Measurements from ENCODE around the gene ALDH4A1. TPM values are rescaled to one million over a fixed set of nuclear protein-coding genes. Genes with fewer than 3 reads are reported as not detected.

Gene ALDH4A1
- total and polyA plus RNA-seq, 2 of the 4 experiments (the other 2 are of a cell fraction): 8.6 to 21.1 TPM

DNA sequence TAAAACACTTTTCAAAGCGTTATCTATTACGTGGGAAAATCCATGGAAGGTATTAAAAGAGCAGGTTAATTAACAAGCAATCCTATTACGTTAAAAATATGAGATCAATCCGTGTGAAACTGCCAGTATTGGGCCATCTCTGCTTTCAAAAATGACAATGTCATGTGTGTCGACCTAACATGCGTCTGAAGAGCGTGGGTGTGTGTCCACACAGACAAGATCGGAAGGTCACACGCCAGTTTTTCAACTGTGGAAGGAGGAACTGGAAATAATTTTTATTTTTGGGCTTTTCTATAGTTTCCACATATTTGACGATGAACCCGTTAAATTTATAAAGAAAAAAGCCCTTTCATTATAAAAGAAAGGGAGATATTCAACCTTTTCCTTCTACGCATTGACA lies 17.6 kb upstream of the ALDH4A1 start:
- dilution Hi-C loops (cut with HindIII; ENCODE audit: low sequenced_read_pairs, unreplicated experiment) (no loop called here), in situ Hi-C loops (cut with MboI; ENCODE audit: low sequenced_read_pairs) (no loop called here), intact Hi-C loops (cut with micrococcal nuclease) (no loop called here)
- Histone ChIP-seq H3K4me1 (ENCODE audit: control insufficient read depth, insufficient read depth, low read length) (peaks cover 27% of the 10 kb centered on the region), H3K14ac (replicated peaks; ENCODE audit: low read depth, low read length) (no peak overlapping the region), H3K56ac (ENCODE audit: extremely low read depth, insufficient read depth, low read length) (no peak overlapping the region), H2BK120ac (ENCODE audit: low read depth, low read length) (no peak overlapping the region), H2AFZ (replicated peaks; ENCODE audit: low read length, poor library complexity) (no peak overlapping the region), H3K27ac (ENCODE audit: insufficient read depth, low read length) (no peak overlapping the region), H4K8ac (ENCODE audit: low read depth in 2 of 2, low read length in 2 of 2) (no peak overlapping the region), H2BK20ac (ENCODE audit: low read depth, low read length) (no peak overlapping the region), H4K5ac (ENCODE audit: low read depth, low read length) (no peak overlapping the region), H3K18ac (ENCODE audit: low read depth, low read length) (no peak overlapping the region), H3K9ac (ENCODE audit: low read depth, low read length) (no peak overlapping the region), H3K9me3 (ENCODE audit: control insufficient read depth, insufficient read depth, low read length) (no peaks in the 10 kb centered on the region), H3K27me3 (ENCODE audit: control insufficient read depth, insufficient read depth, low read length) (no peaks in the 10 kb centered on the region), H3K4me2 (ENCODE audit: low read depth, low read length) (no peak overlapping the region), H3K36me3 (ENCODE audit: control insufficient read depth, insufficient read depth, low read length) (peaks cover 9% of the 10 kb centered on the region), H2AK5ac (ENCODE audit: low read depth, low read length) (no peak overlapping the region), H3K79me1 (ENCODE audit: low read depth in 1 of 2, low read length in 2 of 2) (peaks cover 26 to 80% of the 10 kb centered on the region in 2 experiments; a peak in 3 of 4 replicates), H3K23ac (ENCODE audit: low read depth, low read length) (no peak overlapping the region), H2AK9ac (replicated peaks; ENCODE audit: low read depth, low read length, poor library complexity) (no peak overlapping the region), H2BK15ac (ENCODE audit: low read depth, low read length) (no peak overlapping the region), H3K9me1 (ENCODE audit: insufficient read depth, low read length) (peaks cover 8% of the 10 kb centered on the region; the same call in 1 of the 2 replicates), H4K91ac (ENCODE audit: insufficient read depth, low read depth, low read length) (no peak overlapping the region), H2BK5ac (ENCODE audit: low read depth, low read length, poor library complexity, severe bottlenecking) (no peak overlapping the region), H3K4ac (ENCODE audit: low read depth, low read length) (no peak overlapping the region), H3K4me3 (ENCODE audit: insufficient read depth, low read depth, low read length) (no peak overlapping the region), H4K20me1 (ENCODE audit: insufficient read depth, low read length) (peaks cover 4% of the 10 kb centered on the region; the same call in 1 of the 2 replicates)
- WGBS, 2 experiments (ENCODE audit: extremely low coverage in 2 of 2, insufficient read length in 1 of 2): 90% methylated on average over 2 of the region's 12 CpGs; no CpG with 5 or more reads in 1 of the 2 experiments
- BruUV-seq (replicated peaks): no TSS peak
- ChIA-PET POLR2A (ENCODE audit: unreplicated experiment) (no interaction called here), CTCF (no interaction called here)
- DNase-seq: no peak
- TF ChIP-seq POLR2A (IDR thresholded peaks at IDR 0.05; ENCODE audit: low read depth, low read length) (no peak), NFE2L2 (IDR thresholded peaks at IDR 0.05; ENCODE audit: low read depth, low read length) (no peak), USF2 (IDR thresholded peaks at IDR 0.05; ENCODE audit: low read depth, low read length) (no peak), SMC3 (IDR thresholded peaks at IDR 0.05; ENCODE audit: low read depth, low read length) (no peak), MAZ (IDR thresholded peaks at IDR 0.05; ENCODE audit: borderline replicate concordance, low read depth, low read length) (no peak), BHLHE40 (IDR thresholded peaks at IDR 0.05; ENCODE audit: low read depth, low read length) (no peak), MXI1 (IDR thresholded peaks at IDR 0.05; ENCODE audit: borderline replicate concordance, low read depth, low read length) (no peak), RCOR1 (IDR thresholded peaks at IDR 0.05; ENCODE audit: insufficient replicate concordance, low read length) (no peak), MAFK (IDR thresholded peaks at IDR 0.05; ENCODE audit: low read depth, low read length) (no peak), CHD1 (IDR thresholded peaks at IDR 0.05; ENCODE audit: low read depth, low read length) (no peak), CTCF (conservative IDR thresholded peaks at IDR 0.05; ENCODE audit: low read depth, low read length) (no peak), RFX5 (IDR thresholded peaks at IDR 0.05; ENCODE audit: low read depth, low read length) (no peak), FOS (IDR thresholded peaks at IDR 0.05; ENCODE audit: low read depth, low read length) (no peak), RAD21 (IDR thresholded peaks at IDR 0.05; ENCODE audit: low read length) (no peak), ELK1 (IDR thresholded peaks at IDR 0.05; ENCODE audit: borderline replicate concordance, low read depth, low read length) (no peak), CEBPB (IDR thresholded peaks at IDR 0.05; ENCODE audit: low read depth, low read length) (no peak)
- ATAC-seq (ENCODE audit: low read depth): no peak
